Measurements from ENCODE around the gene FOXO6.

The FOXO6 gene

DNA sequence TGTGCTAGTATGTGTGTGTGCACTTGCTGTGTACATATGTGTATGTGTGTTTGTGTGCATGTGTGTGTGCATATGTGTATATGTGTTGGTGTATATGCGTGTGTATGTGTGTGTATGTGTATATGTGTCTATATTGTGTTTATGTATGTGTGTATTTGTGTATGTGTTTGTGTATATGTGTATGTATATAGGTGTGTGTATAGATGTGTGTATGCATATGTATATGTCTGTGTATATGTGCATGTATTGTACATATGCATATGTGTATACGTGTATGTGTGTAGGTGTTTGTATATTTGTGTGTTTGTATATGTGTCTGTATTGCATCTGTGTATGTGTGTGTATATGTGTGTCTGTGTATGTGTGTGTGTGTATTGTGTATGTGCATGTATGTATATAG, 64.1 kb downstream of the FOXO6 start:
- DNase-seq = no peak

DNA sequence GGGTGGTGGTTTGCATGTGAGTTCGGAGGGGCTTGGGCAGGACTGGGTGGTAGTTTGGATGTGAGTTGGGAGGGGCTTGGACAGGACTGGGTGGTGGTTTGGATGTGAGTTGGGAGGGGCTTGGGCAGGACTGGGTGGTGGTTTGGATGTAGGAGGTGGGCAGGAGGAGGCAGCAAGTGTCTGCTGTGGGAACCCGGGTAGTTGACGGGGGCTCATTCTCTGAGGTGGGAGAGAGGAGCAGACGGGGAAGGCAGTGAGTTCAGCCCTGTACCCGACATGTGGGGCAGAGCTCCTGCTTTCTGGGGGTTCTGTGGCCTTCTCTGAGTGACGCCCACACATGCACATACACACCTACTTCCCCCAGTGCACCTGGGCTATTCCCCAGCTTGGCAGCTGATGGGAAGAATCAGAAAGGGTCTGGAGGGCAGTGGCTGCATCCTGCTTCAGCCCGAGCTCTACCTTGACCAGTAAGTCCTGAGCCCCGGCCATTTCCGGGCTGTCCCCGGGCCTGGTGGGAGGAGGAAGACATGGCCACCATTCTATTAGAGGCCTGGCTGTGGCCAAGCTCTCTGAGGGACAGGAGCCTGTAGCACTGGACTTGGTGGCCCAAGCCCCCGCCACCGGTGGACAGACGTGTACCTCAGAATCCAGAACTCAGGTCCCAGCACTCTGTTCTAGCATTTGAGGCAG, 65.1 kb downstream of the FOXO6 start:
- DNase-seq = no peak

DNA sequence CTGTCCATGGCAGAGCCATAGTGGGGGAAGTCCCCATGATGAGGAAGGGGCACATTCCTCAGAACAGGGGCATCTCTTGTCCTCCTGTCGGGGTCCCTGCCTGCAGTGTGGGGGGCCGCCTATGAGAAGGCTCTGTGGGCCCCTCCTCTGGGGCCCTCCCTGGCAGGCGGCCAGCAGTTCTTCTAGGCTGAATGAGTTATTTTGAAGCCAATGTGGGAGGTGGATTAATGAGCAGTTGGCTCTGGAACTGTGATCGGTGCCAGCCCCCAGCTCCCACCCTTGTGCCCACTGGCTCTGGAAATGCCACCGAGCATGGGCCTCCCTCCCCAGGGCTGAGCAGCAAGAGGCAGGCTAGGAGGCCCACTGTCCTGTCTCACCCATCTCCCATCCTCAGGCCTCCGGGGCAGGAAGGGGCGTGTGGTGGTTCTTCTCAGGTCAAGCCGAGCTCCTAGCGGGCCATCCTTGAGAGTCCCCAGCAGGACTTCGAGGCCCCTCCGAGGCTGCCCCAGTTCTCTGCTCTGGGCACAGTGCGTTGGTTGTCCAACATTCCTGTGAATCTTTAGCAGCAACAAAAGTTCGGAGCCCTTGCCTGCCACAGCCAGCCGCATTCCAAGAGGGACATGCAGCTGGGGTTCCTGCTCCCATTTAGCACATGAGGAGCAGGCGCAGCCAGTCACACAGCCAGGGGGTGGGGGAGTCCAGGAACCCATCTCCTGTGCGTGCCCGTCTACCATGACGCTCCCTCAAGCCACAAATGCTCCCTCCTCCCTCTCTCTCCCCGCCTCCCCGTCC, 66.1 kb downstream of the FOXO6 start:
- DNase-seq = no peak

DNA sequence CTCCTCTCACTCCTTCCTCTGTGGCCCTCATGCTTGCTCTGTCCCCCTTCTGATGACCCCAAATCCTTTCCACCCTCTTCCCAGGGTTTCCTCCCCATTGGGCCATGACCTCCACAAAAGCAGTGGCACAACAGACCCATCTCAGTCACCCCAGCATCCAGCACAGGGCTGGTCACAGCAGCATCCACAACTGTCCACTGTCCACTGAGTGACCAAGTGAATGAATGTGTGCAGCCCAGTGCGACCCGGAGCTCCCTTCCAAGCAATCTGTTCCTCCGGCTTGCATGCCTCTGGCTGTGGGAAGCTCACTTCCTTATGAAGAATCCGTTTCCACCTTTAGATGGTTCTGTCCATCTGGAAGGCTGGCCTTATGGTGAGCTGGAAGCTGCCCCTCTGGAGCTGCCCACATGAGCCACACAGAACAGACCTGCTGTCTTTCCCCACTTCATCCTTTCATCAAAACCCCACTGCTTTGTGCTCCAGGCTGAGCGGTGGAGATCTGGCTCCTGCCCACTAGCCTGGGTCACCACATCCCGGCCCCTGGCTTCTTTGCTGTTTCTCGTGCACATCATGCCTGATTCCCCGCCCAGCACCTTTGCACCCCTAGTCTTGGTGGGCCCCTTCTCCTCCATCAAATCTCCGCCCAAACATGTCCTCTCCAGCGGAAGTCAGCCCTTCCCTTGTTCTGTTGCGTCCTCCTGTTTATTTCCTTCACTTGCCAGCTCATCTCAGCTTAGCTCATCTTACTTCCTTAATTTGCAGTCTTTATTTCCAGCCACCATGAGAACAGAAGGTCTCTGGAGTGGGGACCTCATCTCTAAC, 66.9 kb downstream of the FOXO6 start:
- DNase-seq = no peak

DNA sequence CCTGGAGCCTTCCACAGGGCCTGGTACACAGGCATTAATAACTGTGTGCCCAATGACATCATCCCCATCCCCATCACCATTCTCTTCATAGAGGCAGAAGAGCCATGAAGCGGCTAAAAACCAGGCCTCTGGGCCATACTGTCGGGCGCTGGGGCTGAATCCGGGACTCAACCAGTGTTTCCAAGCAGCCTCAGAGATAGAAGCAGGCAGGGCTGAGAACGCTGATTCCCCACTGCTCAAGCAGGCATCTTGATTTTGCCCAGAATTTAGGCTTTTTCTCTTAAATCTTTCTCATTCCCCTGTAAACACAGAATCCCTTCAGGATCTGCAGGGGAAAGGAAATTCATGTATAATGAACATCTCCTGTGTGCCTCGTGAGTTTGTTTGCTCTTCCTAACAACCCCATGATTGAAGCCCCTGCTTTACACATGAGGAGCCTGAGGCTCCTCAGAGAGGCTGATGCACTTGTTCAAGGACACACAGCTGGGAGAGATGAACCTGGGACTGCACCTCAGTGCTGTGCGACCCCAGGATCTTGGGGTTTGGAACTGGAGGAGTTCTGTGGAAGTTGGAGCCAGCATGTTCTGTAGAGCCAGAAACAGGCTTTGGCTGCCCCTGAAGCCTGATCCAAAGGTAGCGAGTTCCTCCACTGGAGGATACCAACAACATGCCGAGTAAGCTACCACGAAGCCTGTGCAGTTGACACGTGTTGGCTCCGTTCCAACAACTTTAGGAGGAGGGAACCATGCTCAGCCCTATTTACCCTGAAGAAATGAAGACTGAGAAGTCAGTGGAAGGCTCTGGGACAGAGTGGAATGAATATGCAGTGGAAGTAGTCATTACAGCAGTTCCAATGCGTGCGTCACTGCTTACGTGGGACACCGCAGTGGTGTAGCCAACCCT, 67.8 kb downstream of the FOXO6 start:
- no peak for DNase-seq

DNA sequence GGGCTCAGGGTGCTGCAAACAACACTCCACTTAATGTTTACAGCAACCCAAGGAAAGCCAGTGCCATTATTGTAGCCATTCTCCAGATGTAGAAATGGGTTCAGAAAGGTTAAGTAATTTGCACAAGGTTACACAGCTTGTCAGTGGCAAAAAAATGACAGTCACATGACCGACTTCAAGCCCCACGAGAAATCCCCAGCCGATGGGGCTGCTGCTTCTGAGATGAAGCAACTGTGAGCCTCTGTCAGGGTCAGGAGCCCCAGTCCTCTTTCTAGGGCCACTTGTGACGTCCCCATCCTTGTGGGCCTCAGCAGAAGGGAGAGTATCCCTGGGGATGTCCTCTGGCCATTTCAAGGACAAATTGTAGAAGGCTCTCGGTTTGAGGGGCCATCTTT, 68.4 kb downstream of the FOXO6 start:
- DNase-seq = no peak

DNA sequence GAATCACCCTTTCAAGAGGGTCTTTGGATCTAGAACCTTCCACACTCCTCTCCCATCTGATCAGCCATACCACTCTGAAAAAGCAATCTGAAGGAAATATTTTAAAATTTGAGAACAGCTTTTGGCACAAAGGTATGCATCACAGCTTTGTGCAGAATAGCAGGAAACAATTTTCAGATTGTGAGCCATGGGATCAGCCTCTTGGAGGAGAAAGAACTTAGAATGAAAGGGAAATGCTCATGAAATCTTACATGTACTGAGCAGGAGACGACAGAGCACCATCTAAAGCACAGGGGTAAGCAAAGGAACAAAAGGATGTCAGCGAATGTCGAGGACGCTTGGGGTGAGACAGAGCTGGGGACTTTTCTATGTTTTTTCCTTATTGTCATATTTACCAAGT, 68.8 kb downstream of the FOXO6 start:
- DNase-seq = no peak

DNA sequence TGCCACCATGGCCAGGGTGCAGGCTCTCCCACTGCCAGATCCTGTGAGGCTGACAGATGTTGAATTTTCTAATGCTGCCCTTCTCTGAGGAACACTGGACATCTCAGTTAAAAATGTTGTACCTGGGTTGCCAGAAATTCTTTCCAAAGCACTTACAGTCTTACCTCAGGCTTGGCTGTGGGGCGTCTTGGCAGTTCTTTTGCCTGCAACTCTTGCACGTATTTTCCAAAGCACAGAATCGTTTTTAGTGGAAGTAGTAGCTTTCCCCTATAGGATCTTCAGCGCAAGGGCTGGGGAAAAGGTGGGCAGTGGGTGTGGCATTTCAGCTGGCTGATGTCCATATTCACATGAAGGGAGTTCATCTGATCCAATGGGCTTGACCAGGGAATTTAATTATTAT, 69.3 kb downstream of the FOXO6 start:
- no peak for DNase-seq

DNA sequence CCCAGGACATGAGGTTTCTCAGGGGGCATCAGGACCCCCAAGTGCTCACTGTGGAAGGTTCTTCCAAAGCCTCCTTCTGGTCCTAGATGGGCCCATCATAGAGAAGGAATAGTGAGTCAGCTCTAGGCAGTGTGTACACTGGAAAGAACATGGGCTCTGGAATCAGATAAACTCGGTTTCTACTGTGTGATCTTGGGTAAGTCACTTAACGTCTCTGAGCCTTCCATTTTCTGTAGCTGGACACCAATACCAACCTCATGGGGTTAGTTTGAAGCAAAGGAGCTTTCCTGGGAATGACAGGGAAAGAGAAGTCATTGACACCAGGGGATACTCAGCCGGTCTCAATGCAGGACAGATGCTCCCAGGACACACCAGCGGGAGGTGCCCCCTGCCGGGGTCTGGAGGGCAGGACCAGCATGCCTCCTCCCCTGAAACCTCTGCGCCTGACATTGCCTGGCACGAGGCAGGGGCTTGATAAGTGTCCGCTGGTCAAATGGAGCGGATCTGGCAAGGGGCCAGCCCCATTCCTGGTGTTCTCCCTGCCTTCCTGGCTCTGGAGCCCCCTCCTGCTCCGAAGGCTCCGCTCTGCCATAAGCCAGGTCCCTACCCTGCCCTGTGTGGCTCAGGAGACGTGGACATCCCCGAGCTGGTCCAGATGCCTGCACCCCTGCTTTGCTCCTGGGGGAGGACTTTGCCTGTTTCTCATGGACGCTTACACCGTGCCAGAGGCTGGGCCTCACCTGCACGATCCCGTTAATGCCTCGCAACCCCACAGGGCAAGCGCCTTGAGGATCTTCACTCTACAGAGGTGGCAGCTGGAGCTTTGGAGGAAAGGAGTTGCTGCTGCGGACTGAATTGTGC, 70.5 kb downstream of the FOXO6 start:
- DNase-seq = no peak

Measured in right kidney (tissue), 1 donor.